ENCODE data around the gene DVL2. TPM values are rescaled to one million over a fixed set of nuclear protein-coding genes. Genes with fewer than 3 reads are reported as not detected.

The DVL2 gene
- total and polyA plus RNA-seq, 2 of the 13 experiments (the other 11 are each of a cell fraction or from before 2014, with no cell fraction given): 5.7 to 38.2 TPM

DNA sequence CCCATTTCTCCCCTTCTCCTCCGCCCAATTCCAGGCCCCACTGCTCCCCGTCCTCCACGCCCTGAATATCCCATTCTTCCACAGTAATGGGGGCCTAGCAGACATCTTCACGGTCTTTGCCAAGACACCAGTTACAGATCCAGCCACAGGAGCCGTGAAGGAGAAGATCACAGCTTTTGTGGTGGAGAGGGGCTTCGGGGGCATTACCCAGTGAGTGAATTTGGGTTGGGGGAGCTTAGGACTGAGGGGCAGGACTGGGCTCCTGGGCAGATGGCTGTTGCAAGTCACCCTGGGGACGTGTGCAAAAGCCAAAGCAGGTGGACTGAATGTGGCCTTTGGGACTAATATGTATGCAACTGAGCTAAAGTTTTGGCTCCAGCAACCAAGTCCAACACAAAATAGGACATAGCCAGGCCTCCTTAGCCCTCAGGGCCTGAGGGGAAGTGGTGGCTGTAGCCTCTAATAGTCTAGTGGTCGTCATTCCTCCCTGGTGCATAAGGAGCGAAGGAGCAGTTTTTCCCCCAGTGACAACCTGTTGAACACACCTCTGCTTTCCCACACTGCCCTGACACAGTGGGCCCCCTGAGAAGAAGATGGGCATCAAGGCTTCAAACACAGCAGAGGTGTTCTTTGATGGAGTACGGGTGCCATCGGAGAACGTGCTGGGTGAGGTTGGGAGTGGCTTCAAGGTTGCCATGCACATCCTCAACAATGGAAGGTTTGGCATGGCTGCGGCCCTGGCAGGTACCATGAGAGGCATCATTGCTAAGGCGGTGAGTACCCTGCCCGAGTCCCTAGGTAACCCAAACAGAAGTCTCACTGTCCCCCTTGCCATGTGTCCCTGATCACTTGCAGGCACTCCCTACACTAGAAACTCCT lies 12.0 kb downstream of the DVL2 start:
- peaks cover 0 to 4% of the 10 kb centered on the region in 2 experiments; a peak in 2 of 5 replicates for H3K27me3 ChIP-seq (ENCODE audit: control insufficient read depth in 1 of 2, insufficient read depth in 2 of 2, low read length in 2 of 2)
- ChIA-PET CTCF (ENCODE audit: low intra/inter-chr PET ratio, low total read pairs) (interaction anchor here (1.3 kb wide), 1 partner anchor 74 kb away, joined by 6 read pairs; no protein-coding TSS in a partner anchor), POLR2A (interaction anchor here (2.0 to 6.8 kb wide), 4 partner anchors 13 to 91 kb away, joined by 8 to 140 read pairs (median 24); partner anchors contain the start of genes DVL2, GABARAP and PHF23)
- ATAC-seq (no peak), FAIRE-seq (no peak), DNase-seq (ENCODE audit: low spot score) (no peak)
- no peak overlapping the region for H3K9ac ChIP-seq (ENCODE audit: insufficient read depth, low read depth, low read length)
- H3K4me2 ChIP-seq (ENCODE audit: low read depth, low read length): no peak overlapping the region
- peaks cover 40% of the 10 kb centered on the region for H3K4me1 ChIP-seq (ENCODE audit: insufficient read depth, low read length)
- H3K4me3 ChIP-seq (replicated peaks in 1 of 3; ENCODE audit: insufficient read depth in 1 of 3, low read depth in 2 of 3, low read length in 3 of 3): no peak overlapping the region
- in situ Hi-C loops (cut with HindIII; ENCODE audit: extremely low pct_ligation_motif_present, low pct_unique_long_range_greater_than_20kb) (no loop called here), intact Hi-C loops (cut with micrococcal nuclease; ENCODE audit: unreplicated experiment) (no loop called here)
- 93% methylated on average over 11 of the region's 15 CpGs for WGBS (ENCODE audit: low lambda C conversion rate)
- TF ChIP-seq HES4 (CRISPR knock-in tag; IDR thresholded peaks at IDR 0.05; ENCODE audit: borderline replicate concordance) (0 out of 2 replicates have a peak, but pooled peaks have one; percentile 39), HOXA3 (CRISPR knock-in tag; IDR thresholded peaks at IDR 0.05) (no peak), SAFB2 (CRISPR knock-in tag; IDR thresholded peaks at IDR 0.05; ENCODE audit: borderline replicate concordance, low read depth) (peak; percentile 68; the same call in 1 of the 2 replicates), MBD4 (IDR thresholded peaks at IDR 0.05; ENCODE audit: borderline replicate concordance, low read length) (0 out of 2 replicates have a peak, but pooled peaks have one; percentile 42), KMT2A (CRISPR knock-in tag; IDR thresholded peaks at IDR 0.05) (no peak), POLR2A (IDR thresholded peaks at IDR 0.05; ENCODE audit: insufficient read depth in 1 of 2, low read depth in 2 of 2, low read length in 2 of 2) (peak; percentile 45 to 67; a peak in 1 of 4 replicates), PHF21A (CRISPR knock-in tag; IDR thresholded peaks at IDR 0.05) (0 out of 2 replicates have a peak, but pooled peaks have one; percentile 26), RBM22 (optimal IDR thresholded peaks at IDR 0.05; ENCODE audit: low read length) (peak; percentile 17), AGO2 (optimal IDR thresholded peaks at IDR 0.05; ENCODE audit: low read depth, low read length) (peak; percentile 13), POLR2AphosphoS5 (IDR thresholded peaks at IDR 0.05; ENCODE audit: low read depth, low read length) (0 out of 2 replicates have a peak, but pooled peaks have one; percentile 46), ZC3H13 (CRISPR knock-in tag; IDR thresholded peaks at IDR 0.05) (0 out of 2 replicates have a peak, but pooled peaks have one; percentile 30), POLR2G (IDR thresholded peaks at IDR 0.05; ENCODE audit: low read depth, low read length) (peak; percentile 10), RBFOX2 (IDR thresholded peaks at IDR 0.05; ENCODE audit: low read depth, low read length) (peak; percentile 63), ZNF296 (CRISPR knock-in tag; conservative IDR thresholded peaks at IDR 0.05) (0 out of 2 replicates have a peak, but pooled peaks have one; percentile 32)
- TF ChIP-seq, protein P1, sequence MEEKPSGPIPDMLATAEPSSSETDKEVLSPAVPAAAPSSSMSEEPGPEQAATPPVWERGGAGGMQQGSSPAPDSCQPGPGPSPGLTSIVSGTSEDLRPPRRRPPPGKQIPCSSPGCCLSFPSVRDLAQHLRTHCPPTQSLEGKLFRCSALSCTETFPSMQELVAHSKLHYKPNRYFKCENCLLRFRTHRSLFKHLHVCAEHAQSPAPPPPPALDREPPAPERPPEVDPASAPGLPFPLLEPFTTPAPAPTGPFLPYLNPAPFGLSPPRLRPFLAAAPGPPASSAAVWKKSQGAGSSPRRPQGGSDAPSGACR (CRISPR knock-in tag; IDR thresholded peaks at IDR 0.05): no peak
- TF ChIP-seq, protein P2, sequence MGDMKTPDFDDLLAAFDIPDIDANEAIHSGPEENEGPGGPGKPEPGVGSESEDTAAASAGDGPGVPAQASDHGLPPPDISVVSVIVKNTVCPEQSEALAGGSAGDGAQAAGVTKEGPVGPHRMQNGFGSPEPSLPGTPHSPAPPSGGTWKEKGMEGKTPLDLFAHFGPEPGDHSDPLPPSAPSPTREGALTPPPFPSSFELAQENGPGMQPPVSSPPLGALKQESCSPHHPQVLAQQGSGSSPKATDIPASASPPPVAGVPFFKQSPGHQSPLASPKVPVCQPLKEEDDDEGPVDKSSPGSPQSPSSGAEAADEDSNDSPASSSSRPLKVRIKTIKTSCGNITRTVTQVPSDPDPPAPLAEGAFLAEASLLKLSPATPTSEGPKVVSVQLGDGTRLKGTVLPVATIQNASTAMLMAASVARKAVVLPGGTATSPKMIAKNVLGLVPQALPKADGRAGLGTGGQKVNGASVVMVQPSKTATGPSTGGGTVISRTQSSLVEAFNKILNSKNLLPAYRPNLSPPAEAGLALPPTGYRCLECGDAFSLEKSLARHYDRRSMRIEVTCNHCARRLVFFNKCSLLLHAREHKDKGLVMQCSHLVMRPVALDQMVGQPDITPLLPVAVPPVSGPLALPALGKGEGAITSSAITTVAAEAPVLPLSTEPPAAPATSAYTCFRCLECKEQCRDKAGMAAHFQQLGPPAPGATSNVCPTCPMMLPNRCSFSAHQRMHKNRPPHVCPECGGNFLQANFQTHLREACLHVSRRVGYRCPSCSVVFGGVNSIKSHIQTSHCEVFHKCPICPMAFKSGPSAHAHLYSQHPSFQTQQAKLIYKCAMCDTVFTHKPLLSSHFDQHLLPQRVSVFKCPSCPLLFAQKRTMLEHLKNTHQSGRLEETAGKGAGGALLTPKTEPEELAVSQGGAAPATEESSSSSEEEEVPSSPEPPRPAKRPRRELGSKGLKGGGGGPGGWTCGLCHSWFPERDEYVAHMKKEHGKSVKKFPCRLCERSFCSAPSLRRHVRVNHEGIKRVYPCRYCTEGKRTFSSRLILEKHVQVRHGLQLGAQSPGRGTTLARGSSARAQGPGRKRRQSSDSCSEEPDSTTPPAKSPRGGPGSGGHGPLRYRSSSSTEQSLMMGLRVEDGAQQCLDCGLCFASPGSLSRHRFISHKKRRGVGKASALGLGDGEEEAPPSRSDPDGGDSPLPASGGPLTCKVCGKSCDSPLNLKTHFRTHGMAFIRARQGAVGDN (CRISPR knock-in tag; IDR thresholded peaks at IDR 0.05): no peak
- TF ChIP-seq, protein P3, sequence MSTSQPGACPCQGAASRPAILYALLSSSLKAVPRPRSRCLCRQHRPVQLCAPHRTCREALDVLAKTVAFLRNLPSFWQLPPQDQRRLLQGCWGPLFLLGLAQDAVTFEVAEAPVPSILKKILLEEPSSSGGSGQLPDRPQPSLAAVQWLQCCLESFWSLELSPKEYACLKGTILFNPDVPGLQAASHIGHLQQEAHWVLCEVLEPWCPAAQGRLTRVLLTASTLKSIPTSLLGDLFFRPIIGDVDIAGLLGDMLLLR (CRISPR knock-in tag; IDR thresholded peaks at IDR 0.05): 0 out of 2 replicates have a peak, but pooled peaks have one; percentile 23
- TF ChIP-seq, protein P4, sequence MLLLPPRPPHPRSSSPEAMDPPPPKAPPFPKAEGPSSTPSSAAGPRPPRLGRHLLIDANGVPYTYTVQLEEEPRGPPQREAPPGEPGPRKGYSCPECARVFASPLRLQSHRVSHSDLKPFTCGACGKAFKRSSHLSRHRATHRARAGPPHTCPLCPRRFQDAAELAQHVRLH (CRISPR knock-in tag; IDR thresholded peaks at IDR 0.05; ENCODE audit: borderline replicate concordance, low read depth): no peak
- H3K36me3 ChIP-seq (replicated peaks in 1 of 2; ENCODE audit: control insufficient read depth in 1 of 2, insufficient read depth in 2 of 2, low read length in 2 of 2): peaks cover 16 to 57% of the 10 kb centered on the region in 2 experiments; a peak in 4 of 5 replicates
- no peak overlapping the region for H2AFZ ChIP-seq (ENCODE audit: low read length)
- H3K79me2 ChIP-seq (ENCODE audit: insufficient read depth, low read length): peaks cover 14% of the 10 kb centered on the region
- peaks cover 10% of the 10 kb centered on the region; the same call in 1 of the 2 replicates for H4K20me1 ChIP-seq (ENCODE audit: insufficient read depth, low read length)
- H3K27ac ChIP-seq (ENCODE audit: extremely low read length, insufficient read depth, low read length): no peak overlapping the region
- TSS peak; percentile 44 for BruUV-seq (replicated peaks)
- no peaks in the 10 kb centered on the region for H3K9me3 ChIP-seq (ENCODE audit: low read length)

Data from HepG2 (cell line).